D721Med (cell line): ENCODE results near the gene ARID4B.
"Not testable (repeated sequence)": the region's sequence is repeated elsewhere in the genome, so short reads cannot be mapped to it uniquely, and the experiment has no call there.

Experiments used
- DNase-seq: peaks from one replicate; pipeline ENCODE4 v3.0.0; 2011; ENCODE audit warnings: low spot score; ENCODE audit not compliant: insufficient read length
- FAIRE-seq: peaks from 2 replicates; lab custom pipeline; 2011; peaks lifted over from hg19 to GRCh38; lab: Jason Lieb, UNC
- TF ChIP-seq, protein P1 (sequence below): IDR thresholded peaks from 2 replicates; pipeline ENCODE4 v1.5.1; 2012; ENCODE audit warnings: mild to moderate bottlenecking, control low read depth; ENCODE audit not compliant: insufficient read depth; ENCODE audit errors: missing control alignments

ARID4B gene

DNA sequence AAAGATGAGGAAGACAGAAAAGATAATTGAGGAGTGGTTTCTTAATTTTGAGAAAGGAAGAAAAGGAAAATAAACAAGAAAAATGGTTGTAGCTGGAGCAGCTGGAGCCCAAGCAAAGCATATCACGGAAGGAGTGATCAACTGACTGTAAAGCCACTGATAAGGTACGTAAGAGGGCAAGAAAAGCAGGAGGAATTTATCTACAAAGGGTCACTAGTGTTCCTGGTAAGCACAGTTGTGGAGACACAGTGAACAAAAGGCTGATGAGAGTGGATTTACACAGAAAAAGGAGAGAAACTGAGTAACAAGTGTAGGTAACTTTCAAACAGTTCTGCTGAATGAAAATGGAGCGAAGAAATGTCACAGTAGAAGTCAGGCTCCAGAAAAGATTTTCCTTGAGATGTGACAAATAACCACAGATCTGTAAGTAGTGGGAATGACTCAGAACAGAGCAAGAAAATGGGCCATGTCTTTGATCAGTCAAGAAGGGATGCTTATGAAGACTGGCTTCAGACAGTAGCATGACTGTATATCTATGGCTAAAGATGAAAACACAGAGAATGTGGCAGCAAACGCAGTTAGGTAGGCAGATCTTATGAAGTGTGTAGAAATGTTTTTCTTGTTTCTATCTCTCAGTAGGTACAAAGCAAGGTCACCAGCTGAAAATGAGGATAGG is 121.3 kb downstream of the ARID4B start:
- TF ChIP-seq, protein P1, sequence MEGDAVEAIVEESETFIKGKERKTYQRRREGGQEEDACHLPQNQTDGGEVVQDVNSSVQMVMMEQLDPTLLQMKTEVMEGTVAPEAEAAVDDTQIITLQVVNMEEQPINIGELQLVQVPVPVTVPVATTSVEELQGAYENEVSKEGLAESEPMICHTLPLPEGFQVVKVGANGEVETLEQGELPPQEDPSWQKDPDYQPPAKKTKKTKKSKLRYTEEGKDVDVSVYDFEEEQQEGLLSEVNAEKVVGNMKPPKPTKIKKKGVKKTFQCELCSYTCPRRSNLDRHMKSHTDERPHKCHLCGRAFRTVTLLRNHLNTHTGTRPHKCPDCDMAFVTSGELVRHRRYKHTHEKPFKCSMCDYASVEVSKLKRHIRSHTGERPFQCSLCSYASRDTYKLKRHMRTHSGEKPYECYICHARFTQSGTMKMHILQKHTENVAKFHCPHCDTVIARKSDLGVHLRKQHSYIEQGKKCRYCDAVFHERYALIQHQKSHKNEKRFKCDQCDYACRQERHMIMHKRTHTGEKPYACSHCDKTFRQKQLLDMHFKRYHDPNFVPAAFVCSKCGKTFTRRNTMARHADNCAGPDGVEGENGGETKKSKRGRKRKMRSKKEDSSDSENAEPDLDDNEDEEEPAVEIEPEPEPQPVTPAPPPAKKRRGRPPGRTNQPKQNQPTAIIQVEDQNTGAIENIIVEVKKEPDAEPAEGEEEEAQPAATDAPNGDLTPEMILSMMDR = no peak
- DNase-seq (no peak), FAIRE-seq (peak; percentile 75)

DNA sequence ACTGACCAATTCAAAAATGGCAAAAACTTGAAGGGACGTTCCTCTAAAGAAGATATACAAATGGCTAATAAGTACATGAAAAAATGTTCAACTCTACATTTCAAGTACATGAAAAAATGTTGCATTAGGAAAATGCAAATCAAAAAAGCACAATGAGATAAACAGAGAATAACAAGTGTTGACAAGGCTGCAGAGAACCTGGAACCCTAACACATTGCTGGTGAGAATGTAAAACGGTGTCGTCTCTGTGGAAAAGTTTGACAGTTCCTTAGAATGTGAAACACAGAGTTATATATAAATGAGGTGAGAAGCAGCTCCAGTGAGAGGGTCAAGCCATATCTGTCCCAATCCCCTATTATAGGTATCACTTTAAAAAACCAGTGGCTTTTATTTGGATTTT is 122.3 kb downstream of the ARID4B start:
- DNase-seq (no peak), FAIRE-seq (no peak)
- TF ChIP-seq, protein P1 = no peak

DNA sequence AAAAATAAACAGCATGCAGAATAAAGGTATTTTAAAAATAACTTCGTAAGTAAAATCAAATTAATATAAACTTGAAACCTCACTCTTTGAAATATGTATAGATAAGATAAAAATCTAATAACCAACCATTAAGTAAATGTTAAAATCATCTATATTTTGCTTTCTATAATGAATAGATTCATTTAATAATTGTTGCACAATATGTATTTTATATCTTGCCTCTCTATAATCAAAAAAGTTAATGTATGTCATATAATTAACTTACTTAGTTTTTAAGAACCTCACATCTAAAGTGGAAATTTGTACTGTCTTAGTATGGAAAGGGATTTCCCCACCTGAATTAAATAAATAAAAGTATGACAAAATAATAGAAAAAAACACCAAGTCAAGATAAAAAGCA is 124.6 kb downstream of the ARID4B start:
- FAIRE-seq = no peak
- DNase-seq = no peak
- TF ChIP-seq, protein P1 = no peak

DNA sequence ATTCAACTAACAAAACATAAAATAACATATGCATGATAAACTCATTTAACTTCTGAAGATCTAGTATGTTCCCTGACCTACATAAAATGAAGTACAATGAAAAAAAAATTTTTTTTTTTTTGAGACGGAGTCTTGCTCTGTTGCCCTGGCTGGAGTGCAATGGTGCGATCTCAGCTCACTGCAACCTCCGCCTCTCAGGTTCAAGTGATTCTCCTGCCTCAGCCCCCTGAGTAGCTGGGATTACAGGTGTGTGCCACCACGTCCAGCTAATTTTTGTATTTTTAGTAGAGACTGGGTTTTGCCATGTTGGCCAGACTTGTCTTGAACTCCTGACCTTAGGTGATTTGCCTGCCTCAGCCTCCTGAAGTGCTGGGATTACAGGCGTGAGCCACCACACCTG is 125.5 kb downstream of the ARID4B start:
- not testable (repeated sequence) for FAIRE-seq, DNase-seq

DNA sequence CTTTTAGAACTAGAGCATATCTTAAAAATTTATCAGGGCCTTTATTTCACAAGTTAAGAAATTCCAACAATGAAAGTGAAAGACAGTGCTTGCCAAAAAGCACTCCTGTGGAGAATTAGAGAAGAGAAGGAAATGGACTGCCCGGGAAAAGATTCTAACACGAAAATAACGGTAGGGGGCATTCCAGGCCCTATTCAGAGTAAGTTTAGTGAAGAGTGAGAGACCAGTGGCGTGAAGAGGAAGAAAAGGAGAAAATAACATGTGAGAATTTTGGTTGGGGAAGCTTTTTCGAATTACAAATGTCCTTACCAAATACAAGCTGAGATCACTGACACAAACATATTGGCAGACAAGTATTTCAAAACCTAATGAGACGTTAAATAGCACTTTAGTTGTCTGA is 128.5 kb downstream of the ARID4B start:
- no peak for DNase-seq

DNA sequence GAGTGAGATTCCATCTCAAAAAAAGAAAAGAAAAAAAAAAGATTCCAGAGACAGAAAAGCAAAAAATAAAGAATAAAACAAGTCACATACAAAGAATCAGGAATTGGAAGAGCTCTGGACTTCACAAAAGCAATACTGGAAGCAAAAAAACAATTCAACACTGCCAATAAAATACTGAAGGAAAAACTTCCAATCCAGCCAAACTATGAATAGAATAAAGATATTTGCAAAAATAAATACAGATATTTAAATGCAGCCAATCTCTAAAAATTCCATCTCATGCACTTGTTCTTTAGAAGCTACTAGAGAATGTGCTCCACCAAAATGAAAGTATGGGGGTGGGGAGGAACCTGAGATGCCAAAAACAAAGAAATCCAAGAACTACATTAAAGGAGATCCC is 137.5 kb downstream of the ARID4B start:
- DNase-seq (no peak), FAIRE-seq (no peak)
- TF ChIP-seq, protein P1 = no peak

More for the DNA sequence above, 128.5 kb downstream of the ARID4B start:
- no peak for FAIRE-seq
- TF ChIP-seq, protein P1 = peak; percentile 45

DNA sequence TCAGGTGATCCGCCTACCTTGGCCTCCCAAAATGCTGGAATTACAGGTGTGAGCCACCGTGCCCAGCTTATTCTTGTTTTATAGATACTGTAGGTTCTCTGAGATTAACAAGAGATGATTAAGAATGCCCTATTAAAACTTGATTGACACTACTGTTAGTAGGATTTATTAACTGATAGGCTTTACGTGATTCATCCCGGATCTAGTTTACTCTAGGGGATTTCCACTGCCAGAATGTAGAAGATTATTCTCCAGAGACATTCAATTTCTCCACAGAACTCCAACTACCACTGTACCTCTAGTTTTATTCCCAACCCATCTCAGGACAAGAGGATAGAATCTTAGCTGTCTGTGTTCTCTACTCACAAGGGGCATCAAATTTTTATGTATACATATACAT is 140.7 kb downstream of the ARID4B start:
- DNase-seq (peak; percentile 68), FAIRE-seq (peak; percentile 99)

More for the DNA sequence above, 140.7 kb downstream of the ARID4B start:
- TF ChIP-seq, protein P1 = no peak
